Endometrial microvascular endothelial cells (primary cell): ENCODE measurements around the gene USP48. TPM values are rescaled to one million over a fixed set of nuclear protein-coding genes. Genes with fewer than 3 reads are reported as not detected.
"Not testable (repeated sequence)": the region's sequence is repeated elsewhere in the genome, so short reads cannot be mapped to it uniquely, and the experiment has no call there.

Experiments used
- in situ Hi-C: cut with HindIII; loops from 2 replicates; pipeline ENCODE4 v1.10.0; 2017; ENCODE audit warnings: low sequenced_read_pairs, low pct_unique_long_range_greater_than_20kb; ENCODE audit errors: inconsistent ontology term
- total RNA-seq: library from RNA; depleted of rRNA; stranded (reverse); fragments of >200 nt; gene quantifications from one replicate; pipeline ENCODE4 v1.2.3, GENCODE V29; 2015; ENCODE audit errors: inconsistent ontology term

Gene USP48
- total RNA-seq, 1 donor from 2014 or later = 50.8 TPM

DNA sequence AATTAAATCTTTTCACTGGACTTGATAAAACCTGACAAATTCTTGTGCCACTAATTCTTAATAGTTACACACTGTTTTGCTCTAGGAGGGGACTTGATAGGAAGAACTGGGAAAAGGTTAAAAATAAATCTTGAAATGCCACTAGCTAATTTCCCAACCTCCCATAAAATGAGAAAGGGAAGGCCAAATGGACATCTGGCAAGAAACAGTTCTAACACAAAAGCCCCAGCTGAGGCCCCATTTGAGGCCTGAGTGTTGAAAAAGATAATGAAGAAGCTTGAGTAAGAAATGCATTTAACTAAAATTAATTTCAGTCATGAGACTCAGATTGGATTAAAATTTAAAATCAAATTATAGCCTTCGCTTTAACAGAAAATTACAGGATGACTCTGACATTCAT is 102.6 kb downstream of the USP48 start:
- in situ Hi-C loops = no loop called here

DNA sequence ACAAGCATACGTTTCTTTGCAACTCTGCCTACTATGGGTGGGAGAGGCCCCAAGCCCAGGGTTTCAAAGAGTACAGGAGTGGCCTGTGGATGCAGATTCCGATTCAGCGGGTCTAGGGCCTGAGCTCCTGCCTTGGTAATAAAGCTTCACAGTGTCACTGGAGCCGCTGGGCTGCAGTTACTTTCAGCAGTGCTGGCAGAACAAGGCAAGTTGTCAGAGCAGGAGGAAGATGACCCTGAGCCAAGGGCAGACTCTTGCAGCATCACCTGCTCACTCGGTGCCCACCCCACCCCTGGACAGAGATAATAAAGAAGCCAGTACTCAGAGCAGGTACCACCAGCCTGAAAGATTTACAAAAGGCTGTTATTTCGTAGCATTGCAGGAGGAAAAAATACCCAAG is 105.8 kb downstream of the USP48 start:
- in situ Hi-C loops = no loop called here

DNA sequence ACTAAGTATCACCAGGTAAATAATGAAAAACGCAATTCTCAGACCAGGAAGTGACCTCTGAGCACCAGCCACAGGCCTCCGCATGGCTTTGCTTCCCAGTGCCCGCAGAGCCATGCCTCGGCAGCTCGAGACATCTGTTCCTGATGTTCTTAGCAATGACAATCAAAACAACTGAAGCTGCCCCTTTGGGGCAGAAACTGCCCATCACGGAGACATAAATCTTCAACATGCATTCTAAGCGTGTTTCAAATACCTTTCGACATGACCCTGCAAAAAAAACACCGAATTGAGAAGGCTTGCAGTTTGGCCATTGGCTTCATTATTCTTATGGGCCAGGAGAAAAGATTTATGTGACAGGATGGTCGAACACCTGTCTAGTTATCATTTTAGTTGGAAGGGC is 108.0 kb downstream of the USP48 start:
- in situ Hi-C loops = no loop called here

DNA sequence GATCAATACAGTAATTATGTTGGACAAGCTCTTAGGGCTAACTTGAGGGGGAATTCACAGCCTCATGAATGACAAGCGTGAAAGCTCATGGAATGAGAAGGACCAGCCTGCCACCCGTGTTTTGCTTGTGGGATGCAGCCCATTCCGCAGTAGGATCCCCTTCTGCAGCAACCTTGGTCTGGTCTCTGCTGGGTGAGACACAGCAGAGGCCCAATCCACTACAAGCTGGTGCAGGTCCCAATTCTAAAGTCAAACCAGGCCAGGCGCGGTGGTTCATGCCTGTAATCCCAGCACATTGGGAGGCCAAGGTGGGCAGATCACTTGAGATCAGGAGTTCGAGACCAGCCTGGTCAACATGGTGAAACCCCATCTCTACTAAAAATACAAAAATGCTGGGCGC is 109.1 kb downstream of the USP48 start:
- in situ Hi-C loops = not testable (repeated sequence)

DNA sequence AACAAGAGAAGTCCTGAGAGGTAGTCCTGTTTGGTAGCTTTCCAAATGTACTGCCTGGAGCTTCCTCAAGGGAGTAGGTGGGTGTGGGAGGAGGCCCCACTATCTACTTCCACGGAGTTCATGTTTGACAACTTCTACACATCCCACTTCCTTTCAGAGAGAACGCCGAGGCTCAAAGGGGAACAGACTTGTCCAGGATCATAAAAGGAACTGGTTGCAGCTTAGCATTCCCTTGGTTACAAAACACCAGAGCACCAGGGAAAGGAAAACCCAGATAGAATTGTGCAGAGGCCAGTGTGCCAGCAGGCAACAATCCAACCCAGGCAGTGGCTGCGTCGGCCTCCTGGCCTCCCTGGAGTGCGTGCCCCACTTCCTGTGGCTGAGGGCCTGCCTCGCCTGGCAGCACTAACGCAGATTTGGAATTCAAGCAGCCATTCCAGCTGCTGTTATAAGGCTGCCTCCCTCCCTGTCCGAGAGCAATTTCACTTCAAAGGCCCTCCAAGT is 109.6 kb downstream of the USP48 start:
- in situ Hi-C loops = no loop called here

DNA sequence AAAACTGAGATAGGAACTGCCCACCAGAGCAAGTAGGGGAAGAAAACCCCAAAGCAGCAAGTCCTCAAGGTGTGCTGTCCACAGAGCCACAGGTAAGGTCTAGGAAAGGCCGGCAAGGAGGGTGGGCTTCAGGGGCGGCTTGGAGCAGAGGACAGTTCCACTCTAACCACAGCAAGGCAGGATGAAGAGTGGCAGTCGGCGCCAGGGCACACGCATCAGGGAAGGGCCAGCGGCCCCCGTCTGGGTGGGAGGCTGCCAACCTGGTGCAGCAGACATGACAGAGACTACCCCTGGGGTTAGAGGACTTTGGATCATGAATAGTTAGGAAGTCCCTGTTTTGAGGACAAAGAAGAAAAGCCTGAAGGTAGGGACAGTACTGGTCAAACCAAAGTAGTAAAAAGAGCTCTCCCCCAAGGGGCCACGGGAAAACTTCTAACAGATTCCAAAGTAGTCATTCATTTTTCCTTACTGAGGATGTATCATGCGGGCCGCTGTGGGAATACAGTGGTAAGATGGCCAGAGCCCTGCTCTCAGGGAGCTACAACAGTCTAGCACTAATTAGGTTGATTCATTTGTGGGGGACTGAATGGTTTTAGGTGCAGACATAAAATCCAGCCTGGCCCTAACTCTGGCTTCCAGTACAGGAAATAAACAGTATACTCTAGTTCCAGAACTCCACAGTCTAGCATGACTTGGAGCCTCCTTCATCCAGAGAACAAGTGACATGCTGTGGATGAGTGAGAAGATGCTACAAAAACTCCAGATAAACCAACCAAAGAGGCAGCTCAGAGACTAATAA is 110.3 kb downstream of the USP48 start:
- in situ Hi-C loops = no loop called here

DNA sequence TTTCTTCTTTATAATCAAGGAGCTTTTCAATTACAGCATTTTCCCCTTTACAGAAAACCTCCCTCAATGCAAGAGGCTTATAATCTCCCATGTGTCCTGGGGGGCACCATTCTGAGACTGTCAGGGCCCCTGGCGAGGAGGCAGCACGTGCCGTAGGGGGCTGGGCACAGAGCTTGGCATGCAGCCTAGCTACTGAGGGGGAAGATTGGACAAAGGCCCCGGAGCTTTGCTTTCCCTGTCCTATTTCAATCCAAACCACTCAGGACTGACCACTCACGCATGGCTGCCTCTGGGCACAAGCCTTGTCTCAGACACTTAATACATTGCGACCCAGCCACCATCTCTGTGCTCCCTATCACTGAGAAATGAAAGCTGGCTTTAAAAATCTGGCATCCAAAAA is 111.0 kb downstream of the USP48 start:
- in situ Hi-C loops = no loop called here

DNA sequence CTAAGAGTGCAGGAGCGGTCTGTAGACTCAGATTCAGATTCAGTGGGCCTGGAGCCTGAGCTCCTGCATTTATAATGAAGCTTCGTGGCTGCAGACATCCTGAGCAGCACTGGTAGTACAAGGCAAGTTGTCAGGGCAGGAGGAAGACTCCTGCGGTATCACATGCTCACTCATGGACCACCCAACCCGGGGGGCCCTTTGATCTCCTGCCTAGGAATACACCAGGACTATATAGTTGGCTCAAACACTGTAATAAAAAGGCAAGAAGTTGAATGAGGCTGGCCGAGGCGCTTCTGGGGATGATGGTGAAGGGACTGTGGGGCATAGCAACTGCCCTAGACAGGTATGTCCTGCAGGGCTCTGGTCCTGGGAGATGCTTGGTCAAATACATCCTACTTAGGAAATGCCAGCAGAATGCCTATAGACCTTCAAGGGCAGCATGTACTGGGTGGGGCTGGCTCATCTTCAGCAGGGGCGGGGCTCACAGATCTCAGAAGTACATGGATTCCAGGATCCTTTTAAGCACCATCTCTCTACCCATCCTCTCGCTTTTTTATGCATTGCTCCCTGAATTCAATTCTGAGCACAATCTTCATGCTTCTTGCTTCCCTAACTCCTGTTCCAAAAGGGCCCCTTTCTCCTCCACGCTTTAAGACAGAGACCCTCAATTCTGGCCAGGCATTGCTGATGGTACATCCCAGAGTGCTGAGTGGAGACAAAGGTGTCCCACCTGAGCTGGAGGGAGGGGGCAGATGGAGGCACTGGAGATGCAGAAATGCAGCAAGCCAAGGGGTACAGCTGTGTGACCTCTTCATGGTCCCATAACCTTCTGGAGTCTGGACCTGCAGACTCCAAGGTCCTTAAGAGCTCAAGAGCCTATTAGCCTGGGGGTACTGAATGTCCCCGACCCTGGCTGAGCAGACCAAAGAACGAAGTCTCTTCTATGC is 111.7 kb downstream of the USP48 start:
- in situ Hi-C loops = no loop called here

DNA sequence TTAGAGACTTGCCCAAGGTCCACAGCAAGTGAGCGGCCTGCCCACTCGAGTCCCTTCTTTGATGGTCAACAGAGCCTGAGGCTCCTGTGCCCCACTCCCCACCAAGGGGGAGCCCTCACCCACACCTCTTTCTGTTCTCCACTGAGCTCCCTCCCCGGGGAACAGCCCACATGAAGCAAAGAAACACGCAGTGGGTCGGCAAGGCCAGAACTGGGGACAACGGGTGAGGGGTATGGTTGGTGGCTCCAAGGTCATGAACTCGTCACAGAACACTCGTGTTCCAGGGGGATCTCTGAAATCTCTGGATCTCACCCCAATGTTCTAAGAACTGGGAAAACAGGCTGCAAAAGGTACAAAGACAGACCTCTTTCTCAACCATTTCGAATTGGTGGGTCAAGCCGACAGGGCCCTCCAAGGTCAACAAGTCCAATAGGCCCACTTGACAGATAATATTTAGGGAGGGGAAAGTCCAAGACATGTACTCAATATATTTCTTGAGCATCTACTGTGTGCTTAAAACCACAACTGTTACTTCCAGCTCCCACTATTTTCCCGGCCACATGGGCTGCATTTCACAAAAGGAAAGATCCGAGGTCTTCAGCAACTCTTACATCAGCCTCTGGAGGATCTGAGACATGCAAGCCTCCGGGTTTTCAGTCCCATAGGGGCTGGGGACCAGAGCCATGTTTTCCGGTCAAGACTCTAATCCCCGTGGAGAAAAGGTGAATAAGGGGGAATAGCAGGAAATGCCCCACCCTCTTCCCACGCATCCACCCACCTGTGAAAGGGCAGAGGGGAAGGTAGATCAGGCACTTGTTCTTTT is 112.7 kb downstream of the USP48 start:
- in situ Hi-C loops = no loop called here

DNA sequence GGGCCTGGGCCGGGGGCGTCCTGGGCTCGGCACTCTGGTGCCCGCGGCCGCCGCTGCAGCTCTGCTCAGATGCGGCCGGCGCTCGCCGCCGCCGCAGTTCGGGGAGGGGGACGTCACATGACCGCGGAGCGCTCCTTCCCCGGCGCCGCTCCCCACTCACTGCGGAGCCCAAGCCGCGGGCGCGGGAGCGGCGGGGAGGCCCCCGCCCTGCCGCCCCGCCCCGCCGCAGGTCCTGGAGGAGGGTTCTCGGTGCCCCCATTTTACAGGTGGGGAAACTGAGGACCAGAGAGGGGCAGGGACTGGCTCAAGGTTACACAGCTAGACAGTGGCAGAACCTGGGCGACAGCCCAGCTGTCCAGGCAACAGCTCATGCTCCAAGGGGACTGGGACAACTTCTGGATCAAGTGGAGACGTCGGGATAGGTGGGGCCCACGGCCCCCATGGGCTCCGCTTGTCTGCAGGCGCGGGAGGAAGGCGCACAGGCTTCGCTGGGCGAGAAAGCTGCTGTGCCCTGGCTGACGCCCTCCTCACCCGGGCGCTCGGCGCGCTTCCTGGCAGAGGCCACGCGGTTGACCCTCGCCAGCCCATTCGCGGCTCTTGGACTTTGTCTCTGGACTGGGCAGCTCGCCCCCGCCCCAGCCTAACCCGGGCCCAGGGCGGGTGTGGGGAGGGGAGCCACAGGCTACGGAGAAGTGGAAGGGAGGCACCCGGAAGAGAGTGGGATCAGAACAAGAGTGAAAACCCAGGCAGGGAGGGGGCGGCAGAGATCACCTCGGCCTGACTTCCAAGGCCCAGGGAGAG is 113.5 kb downstream of the USP48 start, which contains the start of gene RAP1GAP:
RAP1GAP (minus strand) TSS at position 100 of the 801 bp plus-strand sequence. CDS start 49,325 bp downstream, outside the sequence.
- in situ Hi-C loops = no loop called here

DNA sequence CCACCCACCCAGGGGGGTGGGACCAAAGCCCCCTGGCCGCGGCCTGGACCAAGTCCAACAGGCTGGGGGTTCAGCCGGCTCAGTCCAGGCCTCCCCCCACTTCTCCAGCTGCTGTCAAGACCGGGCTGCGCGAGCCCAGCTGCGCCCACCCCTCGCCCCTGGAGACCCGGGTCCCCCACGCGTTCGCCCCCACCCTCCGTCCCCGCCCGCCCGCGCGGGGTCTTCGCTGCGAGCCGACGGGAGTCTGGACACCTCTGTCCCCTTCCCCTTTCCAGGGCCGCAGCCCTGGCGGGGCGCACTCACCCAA is 114.0 kb downstream of the USP48 start:
- in situ Hi-C loops = no loop called here

DNA sequence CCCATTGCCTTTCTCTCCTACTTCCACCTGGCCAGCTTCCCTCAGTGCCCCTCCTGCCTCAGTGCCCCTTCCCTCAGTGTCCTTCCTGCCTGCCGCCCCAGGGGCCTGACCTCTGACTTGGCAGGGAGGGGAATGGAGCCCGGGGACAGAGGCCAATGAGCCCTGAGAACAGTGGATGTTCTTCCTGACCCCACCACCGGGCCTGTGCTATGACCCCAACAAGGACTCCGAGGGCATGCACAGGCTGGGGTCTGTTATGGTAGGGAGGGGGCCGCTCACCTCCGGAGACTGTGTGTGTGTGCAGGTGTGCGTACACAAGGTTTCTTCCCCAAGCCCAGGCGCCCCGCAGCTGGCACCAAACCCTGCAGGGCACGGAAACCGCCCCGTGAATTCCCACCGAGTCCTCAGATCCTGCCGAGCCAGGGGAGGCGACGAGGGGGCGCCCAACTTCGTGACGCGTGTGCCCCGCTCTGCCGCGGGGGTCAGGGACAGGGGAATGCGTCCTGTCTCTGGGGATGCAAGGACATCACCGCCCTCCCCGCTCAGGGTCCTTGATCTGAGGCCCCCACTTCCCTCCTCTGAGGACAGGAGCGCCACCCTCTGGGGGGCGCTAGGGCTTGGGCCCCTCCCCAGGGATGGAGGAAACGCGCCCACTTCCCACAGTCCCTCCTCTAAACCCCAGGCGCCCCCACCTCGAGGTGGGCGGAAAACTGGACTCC is 114.6 kb downstream of the USP48 start:
- in situ Hi-C loops = no loop called here

DNA sequence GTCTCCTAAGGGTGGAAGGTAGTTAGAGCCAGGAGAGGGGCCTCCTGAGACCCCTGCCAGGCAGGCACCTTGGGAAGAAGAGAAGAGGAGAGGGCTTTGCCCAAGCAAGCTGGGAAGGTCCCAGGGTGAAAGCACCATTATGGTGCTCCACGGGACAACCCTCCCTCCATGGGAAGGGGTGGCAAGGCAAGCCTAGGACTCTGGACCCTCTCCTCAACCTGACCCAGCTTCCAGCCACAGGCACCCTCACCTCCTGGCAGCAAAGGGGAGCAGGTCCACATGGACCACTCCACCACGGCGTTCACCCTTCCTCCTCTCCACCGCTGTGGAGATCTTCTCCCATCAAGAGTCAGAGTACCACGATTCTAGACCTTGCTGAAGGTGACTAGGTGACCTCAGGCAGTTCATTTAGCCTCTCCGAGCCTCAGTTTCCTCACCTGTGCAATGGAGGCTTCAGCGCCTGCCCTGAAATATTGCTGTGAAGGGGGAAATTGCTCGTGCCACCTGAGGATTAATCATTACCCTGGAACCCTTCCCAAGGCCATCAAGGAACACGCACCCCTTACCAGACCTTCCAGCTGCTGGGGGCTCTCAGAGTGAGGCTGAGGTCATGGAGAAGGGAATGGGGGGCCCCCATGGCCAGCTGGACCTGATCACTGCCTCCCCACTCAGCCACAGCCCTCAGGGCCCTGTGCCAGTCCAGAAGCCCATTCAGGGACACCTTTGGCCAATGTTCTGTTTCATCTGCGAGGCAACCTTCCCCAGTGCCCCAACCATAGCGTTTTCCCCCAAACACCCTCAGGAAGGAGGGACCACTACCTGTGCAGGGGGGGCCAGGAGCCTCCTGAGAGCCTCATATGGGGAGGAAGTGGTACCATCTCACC is 115.4 kb downstream of the USP48 start:
- in situ Hi-C loops = no loop called here

DNA sequence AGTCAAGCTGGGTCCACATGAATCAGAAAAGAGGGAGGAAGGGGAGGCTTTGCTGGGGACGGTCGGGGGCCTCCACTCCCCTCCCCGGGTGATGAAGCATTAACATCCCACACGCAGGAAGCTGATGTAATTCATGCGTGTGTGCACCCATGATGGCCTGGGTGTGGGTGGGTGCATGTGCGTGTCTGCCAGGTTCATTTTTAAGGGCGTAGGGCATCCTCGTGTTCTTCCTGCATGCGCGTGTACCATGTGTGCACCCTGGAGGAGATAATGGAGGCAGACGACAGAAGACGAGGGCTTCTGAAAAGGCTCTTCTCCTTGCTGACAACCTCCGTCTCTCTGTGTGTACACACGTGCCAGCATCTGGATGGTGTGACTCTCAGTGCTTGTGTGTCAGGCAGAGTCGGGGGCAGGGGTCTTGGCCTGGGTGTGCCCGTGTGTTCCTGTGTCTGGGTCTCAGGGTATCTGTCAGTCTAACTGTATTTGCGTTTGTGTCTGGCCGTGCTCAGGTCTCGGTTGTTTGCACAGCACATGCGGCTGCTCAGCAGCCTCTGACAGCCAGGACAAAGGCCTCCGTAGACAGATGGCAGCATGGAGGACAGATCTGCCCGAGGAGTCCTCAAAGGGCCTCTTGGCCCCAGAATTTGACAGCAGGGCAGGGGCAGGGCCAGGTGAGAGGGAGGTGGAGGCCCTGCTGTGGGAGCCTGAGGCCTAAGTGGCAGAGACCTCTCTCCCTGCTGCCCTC is 116.2 kb downstream of the USP48 start:
- in situ Hi-C loops = no loop called here

DNA sequence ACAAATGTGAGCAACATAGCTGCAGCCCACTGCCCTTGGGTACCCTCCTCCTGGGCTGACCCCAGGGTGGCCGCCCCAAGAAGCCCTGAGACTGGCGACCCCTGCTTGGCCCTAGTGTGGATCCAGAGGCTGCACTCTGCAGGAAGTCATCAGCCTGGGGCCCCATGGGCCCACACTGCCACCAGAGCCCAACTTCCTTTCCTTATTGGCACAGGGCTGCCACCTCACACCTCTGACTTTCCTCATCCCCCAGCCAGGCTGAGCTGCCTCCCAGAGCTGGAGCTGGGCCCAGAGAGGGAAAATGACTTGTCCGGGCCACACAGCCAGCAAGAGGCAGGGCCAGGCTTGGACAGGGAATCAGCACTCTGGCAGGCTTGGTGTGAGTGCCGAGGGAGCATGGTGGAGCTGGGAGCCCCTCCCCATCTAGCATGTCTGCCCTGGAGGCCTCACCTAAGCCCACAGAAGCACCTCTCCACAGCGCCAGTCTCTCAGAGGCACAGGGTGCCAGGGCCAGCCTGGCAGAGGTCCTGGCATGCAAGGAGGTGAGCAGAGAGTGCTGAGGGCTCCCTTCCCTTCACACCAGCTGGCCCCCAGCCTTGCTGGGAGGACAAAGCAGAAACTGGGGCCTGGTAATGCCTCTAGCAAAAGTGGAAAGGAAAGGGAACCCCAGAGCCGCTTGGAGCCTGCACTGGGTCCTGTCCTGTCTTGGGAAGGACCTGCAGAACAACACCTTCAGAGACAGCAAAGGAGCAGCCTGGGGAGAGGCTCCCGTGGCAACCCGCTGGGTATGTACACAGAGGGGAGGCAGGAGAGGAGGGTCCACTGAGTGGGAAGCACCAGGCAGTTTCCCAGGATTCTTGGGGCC is 117.0 kb downstream of the USP48 start:
- in situ Hi-C loops = no loop called here
